ENCODE results near the gene ANKDD1B. TPM values are rescaled to one million over a fixed set of nuclear protein-coding genes. Genes with fewer than 3 reads are reported as not detected.
"Not testable (repeated sequence)": the region's sequence is repeated elsewhere in the genome, so short reads cannot be mapped to it uniquely, and the experiment has no call there.

ANKDD1B gene
- total RNA-seq, 2 experiments from 2014 or later = not detected

GRCh38 chr5:75690669-75691068 is 79.4 kb downstream of the ANKDD1B start:
- Mint-ChIP-seq H3K9me3 (no peaks in the 10 kb centered on the region), H3K27me3 (no peaks in the 10 kb centered on the region), H3K27ac (no peak overlapping the region), H3K4me1 (no peaks in the 10 kb centered on the region), H3K4me3 (no peak overlapping the region), H3K36me3 (peaks cover 11% of the 10 kb centered on the region)
- DNase-seq = no peak

- DNase-seq = no peak
- Mint-ChIP-seq H3K4me1 (no peaks in the 10 kb centered on the region), H3K9me3 (no peaks in the 10 kb centered on the region), H3K36me3 (peaks cover 30% of the 10 kb centered on the region), H3K27me3 (no peaks in the 10 kb centered on the region), H3K27ac (no peak overlapping the region), H3K4me3 (no peak overlapping the region)
Observed at GRCh38 chr5:75694781-75695180, 83.5 kb downstream of the ANKDD1B start.

- not testable (repeated sequence) for DNase-seq, H3K4me1 Mint-ChIP-seq, H3K9me3 Mint-ChIP-seq, H3K27me3 Mint-ChIP-seq, H3K4me3 Mint-ChIP-seq, H3K27ac Mint-ChIP-seq
- peaks cover 33% of the 10 kb centered on the region for H3K36me3 Mint-ChIP-seq
Observed at GRCh38 chr5:75695472-75696351, 84.5 kb downstream of the ANKDD1B start.

- no peaks in the 10 kb centered on the region for H3K27me3 Mint-ChIP-seq
- H3K27ac Mint-ChIP-seq = no peak overlapping the region
- H3K4me3 Mint-ChIP-seq = no peak overlapping the region
- H3K36me3 Mint-ChIP-seq = peaks cover 38% of the 10 kb centered on the region
- H3K9me3 Mint-ChIP-seq = no peaks in the 10 kb centered on the region
- peaks cover 4% of the 10 kb centered on the region for H3K4me1 Mint-ChIP-seq
- DNase-seq = no peak
Observed at GRCh38 chr5:75701856-75702255, 90.6 kb downstream of the ANKDD1B start.

GRCh38 chr5:75706016-75706415 is 94.8 kb downstream of the ANKDD1B start:
- peaks cover 11% of the 10 kb centered on the region for H3K4me1 Mint-ChIP-seq
- no peak for DNase-seq
- H3K27me3 Mint-ChIP-seq = no peaks in the 10 kb centered on the region
- no peak overlapping the region for H3K27ac Mint-ChIP-seq
- no peaks in the 10 kb centered on the region for H3K9me3 Mint-ChIP-seq
- H3K4me3 Mint-ChIP-seq = no peak overlapping the region
- peaks cover 24% of the 10 kb centered on the region for H3K36me3 Mint-ChIP-seq

GRCh38 chr5:75706775-75707174 is 95.5 kb downstream of the ANKDD1B start:
- Mint-ChIP-seq H3K27me3 (no peaks in the 10 kb centered on the region), H3K27ac (no peak overlapping the region), H3K9me3 (no peaks in the 10 kb centered on the region), H3K4me3 (no peak overlapping the region), H3K4me1 (peaks cover 13% of the 10 kb centered on the region), H3K36me3 (peaks cover 21% of the 10 kb centered on the region)
- no peak for DNase-seq

GRCh38 chr5:75707911-75708509 is 96.8 kb downstream of the ANKDD1B start:
- Mint-ChIP-seq H3K36me3 (peaks cover 13% of the 10 kb centered on the region), H3K27me3 (no peaks in the 10 kb centered on the region), H3K4me1 (peaks cover 18% of the 10 kb centered on the region), H3K27ac (no peak overlapping the region), H3K9me3 (no peaks in the 10 kb centered on the region), H3K4me3 (no peak overlapping the region)
- DNase-seq = no peak

GRCh38 chr5:75710637-75711036 is 99.4 kb downstream of the ANKDD1B start:
- H3K4me1 Mint-ChIP-seq = peaks cover 31% of the 10 kb centered on the region
- H3K9me3 Mint-ChIP-seq = no peaks in the 10 kb centered on the region
- no peaks in the 10 kb centered on the region for H3K27me3 Mint-ChIP-seq
- H3K4me3 Mint-ChIP-seq = no peak overlapping the region
- no peak overlapping the region for H3K27ac Mint-ChIP-seq
- peaks cover 21% of the 10 kb centered on the region for H3K36me3 Mint-ChIP-seq
- DNase-seq = no peak

GRCh38 chr5:75711151-75711550 is 99.9 kb downstream of the ANKDD1B start:
- no peak for DNase-seq
- peaks cover 21% of the 10 kb centered on the region for H3K36me3 Mint-ChIP-seq
- no peaks in the 10 kb centered on the region for H3K9me3 Mint-ChIP-seq
- H3K4me3 Mint-ChIP-seq = no peak overlapping the region
- H3K27ac Mint-ChIP-seq = no peak overlapping the region
- no peaks in the 10 kb centered on the region for H3K27me3 Mint-ChIP-seq
- H3K4me1 Mint-ChIP-seq = peaks cover 32% of the 10 kb centered on the region

GRCh38 chr5:75712091-75712490 is 100.8 kb downstream of the ANKDD1B start:
- Mint-ChIP-seq H3K27me3 (no peaks in the 10 kb centered on the region), H3K36me3 (peaks cover 20% of the 10 kb centered on the region), H3K4me3 (no peak overlapping the region), H3K27ac (no peak overlapping the region), H3K9me3 (no peaks in the 10 kb centered on the region), H3K4me1 (peaks cover 31% of the 10 kb centered on the region)
- no peak for DNase-seq

GRCh38 chr5:75716715-75717081 is 105.4 kb downstream of the ANKDD1B start:
- no peaks in the 10 kb centered on the region for H3K27me3 Mint-ChIP-seq
- peak overlapping the region; percentile 97 for H3K4me3 Mint-ChIP-seq
- H3K36me3 Mint-ChIP-seq = peaks cover 12% of the 10 kb centered on the region
- DNase-seq = no peak
- peaks cover 25% of the 10 kb centered on the region for H3K4me1 Mint-ChIP-seq
- no peaks in the 10 kb centered on the region for H3K9me3 Mint-ChIP-seq
- peak overlapping the region; percentile 99 for H3K27ac Mint-ChIP-seq

GRCh38 chr5:75717082-75717922 is 106.0 kb downstream of the ANKDD1B start, which contains the start of gene POC5:
TSS of gene POC5 (minus strand) at chr5:75717437. CDS start at chr5:75712937, 4,500 bp downstream.
- Mint-ChIP-seq H3K4me1 (peaks cover 22% of the 10 kb centered on the region), H3K36me3 (peaks cover 10% of the 10 kb centered on the region), H3K9me3 (no peaks in the 10 kb centered on the region), H3K4me3 (peak within 1 kb of the TSS; percentile 97), H3K27me3 (no peaks in the 10 kb centered on the region), H3K27ac (peak within 1 kb of the TSS; percentile 99)
- peak; percentile 98 for DNase-seq

- Mint-ChIP-seq H3K4me3 (no peak overlapping the region), H3K9me3 (no peaks in the 10 kb centered on the region), H3K27ac (no peak overlapping the region), H3K36me3 (no peaks in the 10 kb centered on the region), H3K4me1 (peaks cover 3% of the 10 kb centered on the region), H3K27me3 (no peaks in the 10 kb centered on the region)
- DNase-seq = no peak
Observed at GRCh38 chr5:75720882-75721281, 109.6 kb downstream of the ANKDD1B start.
